EL (cell line): ENCODE results near the gene RAB44.

Experiments used
- DNase-seq: peaks from one replicate; pipeline ENCODE4 v3.0.0-alpha.2; 2016

RAB44 gene

GRCh38 chr6:36735110-36736071, 37.8 kb downstream of the RAB44 start:
- peak; percentile 78 for DNase-seq

GRCh38 chr6:36737043-36737785, 39.6 kb downstream of the RAB44 start:
- DNase-seq, result no peak

- DNase-seq, result no peak
These were observed 40.5 kb downstream of the RAB44 start for GRCh38 chr6:36738108-36738507.

- peak; percentile 50 for DNase-seq
These were observed 42.6 kb downstream of the RAB44 start for GRCh38 chr6:36739947-36740817.

GRCh38 chr6:36740818-36741179, 43.2 kb downstream of the RAB44 start:
- DNase-seq, result no peak

- no peak for DNase-seq
These were observed 44.5 kb downstream of the RAB44 start for GRCh38 chr6:36742146-36742545.

GRCh38 chr6:36743032-36743431, 45.4 kb downstream of the RAB44 start:
- DNase-seq, result no peak

GRCh38 chr6:36743538-36744303, 46.1 kb downstream of the RAB44 start:
- no peak for DNase-seq

GRCh38 chr6:36744304-36744673, 46.7 kb downstream of the RAB44 start:
- DNase-seq, result no peak

- no peak for DNase-seq
These were observed 47.7 kb downstream of the RAB44 start for GRCh38 chr6:36745283-36745682.

GRCh38 chr6:36745836-36746235, 48.2 kb downstream of the RAB44 start:
- DNase-seq, result no peak

- DNase-seq, result no peak
These were observed 48.6 kb downstream of the RAB44 start for GRCh38 chr6:36746251-36746650.

- DNase-seq, result no peak
These were observed 52.3 kb downstream of the RAB44 start for GRCh38 chr6:36749829-36750489.

GRCh38 chr6:36751091-36751490, 53.5 kb downstream of the RAB44 start:
- peak; percentile 49 for DNase-seq

GRCh38 chr6:36751833-36752186, 54.2 kb downstream of the RAB44 start:
- no peak for DNase-seq

GRCh38 chr6:36752187-36752885, 54.7 kb downstream of the RAB44 start:
- DNase-seq, result no peak

- no peak for DNase-seq
These were observed 55.4 kb downstream of the RAB44 start for GRCh38 chr6:36752886-36753506.

GRCh38 chr6:36753671-36754405, 56.2 kb downstream of the RAB44 start:
- DNase-seq, result peak; percentile 75

- DNase-seq, result no peak
These were observed 57.2 kb downstream of the RAB44 start for GRCh38 chr6:36754582-36755434.
